ENCODE measurements around the gene KCNH2.

KCNH2 gene

GRCh38 chr7:151006590-151007300 is 28.6 kb upstream of the KCNH2 start:
- H3K4me3 ChIP-seq (ENCODE audit: low read length) = no peak overlapping the region
- no peak for TF ChIP-seq CTCF (IDR thresholded peaks at IDR 0.05; ENCODE audit: insufficient read depth, low read depth, low read length, missing control alignments)
- no peak for DNase-seq (ENCODE audit: low read depth)

- TF ChIP-seq CTCF (IDR thresholded peaks at IDR 0.05; ENCODE audit: insufficient read depth, low read depth, low read length, missing control alignments) = no peak
- DNase-seq (ENCODE audit: low read depth) = no peak
These were observed 27.4 kb upstream of the KCNH2 start for GRCh38 chr7:151005566-151005965.

DNA sequence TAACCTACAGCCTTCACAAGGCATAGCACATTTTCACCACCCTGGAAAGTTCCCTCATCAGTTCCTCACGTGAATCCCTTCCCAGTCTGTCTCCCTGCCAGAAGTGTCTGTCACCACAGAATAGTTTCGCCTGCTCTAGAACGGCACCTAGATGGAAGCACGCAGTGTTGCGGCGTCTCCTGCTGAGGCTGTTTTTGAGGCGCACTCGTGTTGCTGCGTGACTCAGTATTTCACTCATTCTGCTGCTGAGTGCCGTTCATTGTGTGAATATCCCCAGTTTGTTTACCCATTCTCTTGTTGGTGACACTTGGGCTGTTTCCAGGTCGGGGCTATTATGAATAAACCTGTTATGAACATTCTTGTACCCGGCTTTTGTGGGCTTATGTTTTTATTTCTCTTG is 25.5 kb upstream of the KCNH2 start:
- DNase-seq (ENCODE audit: low read depth) = peak; percentile 63

More at GRCh38 chr7:151005566-151005965, 27.4 kb upstream of the KCNH2 start:
- no peak overlapping the region for H3K4me3 ChIP-seq (ENCODE audit: low read length)

DNA sequence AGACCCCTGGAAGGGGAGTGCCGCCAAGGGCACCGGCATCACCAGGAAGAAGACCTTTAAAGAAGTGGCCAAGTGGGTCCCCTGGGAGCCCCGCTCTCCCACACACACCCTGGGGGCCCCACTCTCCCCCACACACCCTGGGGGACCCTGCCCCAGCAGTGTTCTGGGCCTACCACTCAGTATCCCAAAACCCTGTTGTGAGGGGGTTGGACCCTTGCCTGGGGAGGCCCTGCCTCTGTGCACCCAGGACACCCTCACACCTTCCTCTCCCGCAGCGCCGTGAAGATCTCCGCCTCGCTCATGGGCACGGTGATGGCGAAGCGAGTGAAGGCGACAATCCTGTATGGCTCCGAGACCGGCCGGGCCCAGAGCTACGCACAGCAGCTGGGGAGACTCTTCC is 23.4 kb upstream of the KCNH2 start:
- no peak overlapping the region for H3K4me3 ChIP-seq (ENCODE audit: low read length)
- DNase-seq (ENCODE audit: low read depth) = no peak
- TF ChIP-seq CTCF (IDR thresholded peaks at IDR 0.05; ENCODE audit: insufficient read depth, low read depth, low read length, missing control alignments) = no peak

More for the DNA sequence above, 25.5 kb upstream of the KCNH2 start:
- TF ChIP-seq CTCF (IDR thresholded peaks at IDR 0.05; ENCODE audit: insufficient read depth, low read depth, low read length, missing control alignments) = peak; percentile 24
- no peak overlapping the region for H3K4me3 ChIP-seq (ENCODE audit: low read length)

DNA sequence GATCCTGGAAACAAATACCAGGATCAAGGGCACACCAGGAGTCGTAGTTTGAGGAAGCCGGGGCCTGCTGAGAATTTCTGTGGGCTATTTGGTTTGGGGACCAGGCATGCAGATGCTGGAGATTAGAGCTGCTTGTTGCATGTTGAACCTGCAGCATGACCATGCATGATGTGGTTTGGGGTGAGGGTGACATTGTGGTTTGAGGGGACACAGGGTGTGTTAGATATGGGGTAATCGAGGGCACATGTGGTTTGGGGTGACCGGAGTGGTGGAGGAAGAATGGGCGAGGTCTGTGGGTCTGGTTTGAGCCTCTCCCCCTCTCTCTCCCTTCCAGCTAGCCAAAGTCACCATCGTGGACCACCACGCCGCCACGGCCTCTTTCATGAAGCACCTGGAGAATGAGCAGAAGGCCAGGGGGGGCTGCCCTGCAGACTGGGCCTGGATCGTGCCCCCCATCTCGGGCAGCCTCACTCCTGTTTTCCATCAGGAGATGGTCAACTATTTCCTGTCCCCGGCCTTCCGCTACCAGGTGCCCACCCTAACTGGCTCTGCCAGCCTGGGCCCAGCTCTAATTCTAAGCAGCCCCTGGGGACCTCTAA is 22.9 kb upstream of the KCNH2 start:
- no peak overlapping the region for H3K4me3 ChIP-seq (ENCODE audit: low read length)
- DNase-seq (ENCODE audit: low read depth) = no peak
- no peak for TF ChIP-seq CTCF (IDR thresholded peaks at IDR 0.05; ENCODE audit: insufficient read depth, low read depth, low read length, missing control alignments)

- TF ChIP-seq CTCF (IDR thresholded peaks at IDR 0.05; ENCODE audit: insufficient read depth, low read depth, low read length, missing control alignments) = no peak
- no peak for DNase-seq (ENCODE audit: low read depth)
- H3K4me3 ChIP-seq (ENCODE audit: low read length) = no peak overlapping the region
These were observed 21.5 kb upstream of the KCNH2 start for GRCh38 chr7:150999497-151000230.
